Epithelial cell of esophagus (primary cell): ENCODE measurements around the gene EIF4E2.

ENCODE experiments used
- DNase-seq: peaks from one replicate; pipeline ENCODE4 v3.0.0; 2010; ENCODE audit warnings: low read depth
- H3K4me3 ChIP-seq: 2 replicates; pipeline ENCODE4 v1.5.1; 2011; ENCODE audit warnings: mild to moderate bottlenecking, low read length, control low read depth
- CTCF ChIP-seq: IDR thresholded peaks from 2 replicates; pipeline ENCODE4 v1.5.1; 2011; ENCODE audit warnings: low read depth, mild to moderate bottlenecking, low read length, control low read depth, inconsistent platforms; ENCODE audit not compliant: insufficient read depth; ENCODE audit errors: missing control alignments

The EIF4E2 gene

GRCh38 chr2:232576995-232577394 is 26.5 kb downstream of the EIF4E2 start:
- TF ChIP-seq CTCF, result no peak
- DNase-seq, result peak; percentile 42
- H3K4me3 ChIP-seq, result no peak overlapping the region

GRCh38 chr2:232577841-232578240 is 27.4 kb downstream of the EIF4E2 start:
- no peak overlapping the region for H3K4me3 ChIP-seq

GRCh38 chr2:232578626-232579025 is 28.1 kb downstream of the EIF4E2 start:
- TF ChIP-seq CTCF, result no peak
- no peak for DNase-seq
- no peak overlapping the region for H3K4me3 ChIP-seq

More at GRCh38 chr2:232577841-232578240, 27.4 kb downstream of the EIF4E2 start:
- TF ChIP-seq CTCF, result no peak
- no peak for DNase-seq

- no peak for DNase-seq
- TF ChIP-seq CTCF, result no peak
- H3K4me3 ChIP-seq, result no peak overlapping the region
Observed at GRCh38 chr2:232580648-232580981, 30.1 kb downstream of the EIF4E2 start.

- no peak for TF ChIP-seq CTCF
- no peak for DNase-seq
- no peak overlapping the region for H3K4me3 ChIP-seq
Observed at GRCh38 chr2:232581725-232582124, 31.2 kb downstream of the EIF4E2 start.

GRCh38 chr2:232584238-232584637 is 33.7 kb downstream of the EIF4E2 start:
- no peak for TF ChIP-seq CTCF
- no peak for DNase-seq
- no peak overlapping the region for H3K4me3 ChIP-seq

- no peak for TF ChIP-seq CTCF
- DNase-seq, result no peak
- H3K4me3 ChIP-seq, result no peak overlapping the region
Observed at GRCh38 chr2:232586943-232587505, 36.5 kb downstream of the EIF4E2 start.
